DMS 273 treated with DMSO at 0.1 percent for 48 hours (cell line): Measurements from ENCODE around the gene GJC1.
"Not testable (repeated sequence)": the region's sequence is repeated elsewhere in the genome, so short reads cannot be mapped to it uniquely, and the experiment has no call there.

Source experiments
- DNase-seq: peaks from one replicate; lab custom pipeline; 2025; lab: John Stamatoyannopoulos, UW

GJC1 gene

DNA sequence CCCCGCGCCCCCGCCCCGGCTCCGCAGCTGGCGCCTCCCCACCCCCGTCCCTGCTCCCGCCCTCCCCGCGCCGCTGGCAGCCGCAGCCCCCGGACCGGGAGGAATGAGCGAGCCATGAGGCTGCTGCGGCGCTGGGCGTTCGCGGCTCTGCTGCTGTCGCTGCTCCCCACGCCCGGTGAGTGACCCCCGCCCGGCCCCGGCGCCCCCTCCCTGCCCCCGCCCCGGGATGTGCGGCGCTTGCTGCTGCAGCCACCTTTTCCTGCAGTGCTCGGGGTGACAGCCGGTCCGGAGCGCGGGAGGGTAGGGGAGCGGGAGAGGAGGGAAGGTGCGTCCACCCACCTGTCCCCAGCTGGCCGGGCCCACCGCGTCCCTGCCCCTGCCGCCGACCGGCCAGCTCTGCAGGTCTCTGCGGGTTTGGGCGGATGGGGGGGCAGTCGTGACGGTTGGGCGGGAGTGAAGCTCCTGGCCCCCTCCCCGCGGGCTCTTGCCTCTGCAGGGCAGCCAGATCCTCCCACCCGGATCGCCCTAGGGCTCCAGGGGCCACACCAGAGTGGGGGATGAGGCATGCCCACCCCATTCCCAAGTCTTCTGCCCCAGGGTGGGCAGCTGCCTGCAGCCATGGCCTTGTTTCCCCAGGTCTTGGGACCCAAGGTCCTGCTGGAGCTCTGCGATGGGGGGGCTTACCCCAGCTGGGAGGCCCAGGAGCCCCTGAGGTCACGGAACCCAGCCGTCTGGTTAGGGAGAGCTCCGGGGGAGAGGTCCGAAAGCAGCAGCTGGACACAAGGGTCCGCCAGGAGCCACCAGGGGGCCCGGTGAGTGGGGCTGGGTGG lies 70.8 kb downstream of the GJC1 start:
- DNase-seq = no peak

- DNase-seq = no peak
Observed at GRCh38 chr17:44758414-44759085, 71.5 kb downstream of the GJC1 start, which contains the start of gene ADAM11. Gene ADAM11 (plus strand): TSS chr17:44758988. CDS start chr17:44759200, 212 bp downstream.

DNA sequence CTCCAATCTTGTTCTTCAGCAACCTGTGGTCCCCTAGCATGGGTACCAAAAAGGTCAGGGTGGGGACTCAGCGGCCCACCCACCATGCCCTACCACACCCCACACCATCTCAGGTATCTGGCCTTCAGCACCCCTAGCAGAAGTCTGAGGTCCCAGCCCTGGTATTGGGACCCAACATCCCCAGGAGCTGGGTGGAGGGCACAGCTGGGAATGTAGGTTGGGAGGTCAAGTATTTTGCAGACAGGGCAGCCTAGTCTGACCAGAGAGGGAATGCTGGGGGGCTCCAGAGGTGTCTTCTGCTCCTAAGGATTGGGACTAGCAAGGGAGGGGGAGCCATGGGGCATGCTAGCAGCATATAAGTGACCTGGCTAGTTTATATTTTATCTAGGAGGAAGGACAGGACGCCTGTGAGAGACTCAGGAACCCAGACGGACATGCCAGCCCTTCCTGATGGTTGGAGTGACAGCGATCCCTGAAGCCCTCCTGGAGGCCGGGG lies 72.1 kb downstream of the GJC1 start:
- DNase-seq = no peak

- DNase-seq = no peak
Observed at GRCh38 chr17:44757045-44757917, 72.8 kb downstream of the GJC1 start.

GRCh38 chr17:44755180-44755579 lies 74.9 kb downstream of the GJC1 start:
- DNase-seq = not testable (repeated sequence)

DNA sequence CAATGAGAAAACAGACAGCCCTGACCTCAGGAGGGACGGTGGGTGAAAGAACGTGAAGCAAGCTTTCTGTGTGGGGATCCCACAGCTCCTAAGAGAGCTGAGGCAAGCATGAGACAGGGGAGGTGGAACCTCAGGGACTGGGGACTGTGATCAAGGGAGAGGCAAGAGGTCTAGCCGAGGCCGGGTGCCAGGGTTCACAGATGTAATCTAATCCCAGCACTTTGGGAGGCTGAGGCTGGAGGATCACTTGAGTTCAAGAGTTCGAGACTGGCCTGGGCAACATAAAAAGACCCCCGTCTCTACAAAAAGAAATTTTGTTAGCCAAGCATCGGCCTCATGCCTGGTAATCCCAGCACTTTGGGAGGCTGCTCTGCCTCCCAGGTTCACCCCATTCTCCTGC lies 75.8 kb downstream of the GJC1 start:
- no peak for DNase-seq

DNA sequence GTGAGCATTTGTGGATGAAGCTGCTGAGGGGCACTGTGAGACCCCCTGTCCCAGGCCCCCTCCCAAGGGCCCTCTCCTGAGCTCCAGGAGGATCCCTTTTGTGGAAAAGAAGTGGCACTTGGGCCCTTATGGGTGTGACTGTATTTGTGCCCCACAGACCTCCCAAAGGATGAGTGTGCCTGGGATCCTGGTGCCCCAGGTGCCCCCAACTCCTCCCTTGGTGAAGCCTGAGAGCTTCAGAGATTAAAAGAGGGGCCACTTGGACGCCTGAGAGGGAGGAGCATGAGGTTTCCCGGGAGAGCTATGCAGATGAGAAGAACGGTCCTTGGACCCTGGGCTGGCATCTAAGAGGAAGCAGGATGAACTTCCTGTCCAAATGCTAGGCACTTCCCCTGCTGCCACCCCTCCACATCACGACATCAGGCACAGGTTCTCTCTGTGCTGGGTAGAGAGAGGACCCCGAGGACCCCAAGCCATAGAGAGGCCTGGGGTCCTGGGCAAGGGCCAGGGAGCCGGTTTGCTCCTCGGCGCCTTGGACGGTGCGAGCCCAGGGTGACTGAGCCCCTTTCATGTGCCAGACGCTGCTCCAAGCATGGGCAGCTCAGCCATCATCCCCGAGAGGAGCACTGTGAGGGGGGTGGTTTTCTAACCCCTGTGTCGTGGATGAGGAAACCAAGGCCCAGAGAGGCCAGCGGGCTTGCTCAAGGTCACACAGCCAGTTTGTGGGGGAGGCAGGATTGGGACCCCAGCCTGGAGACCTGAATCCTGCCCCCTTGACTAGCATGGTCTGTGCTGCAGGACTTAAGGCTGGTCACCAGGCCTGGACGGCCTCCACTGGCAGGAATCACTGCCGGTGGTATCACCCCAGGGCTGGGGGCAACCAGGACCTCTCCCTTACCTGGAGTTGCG lies 76.9 kb downstream of the GJC1 start:
- DNase-seq = no peak

GRCh38 chr17:44751806-44752205 lies 78.3 kb downstream of the GJC1 start:
- no peak for DNase-seq

DNA sequence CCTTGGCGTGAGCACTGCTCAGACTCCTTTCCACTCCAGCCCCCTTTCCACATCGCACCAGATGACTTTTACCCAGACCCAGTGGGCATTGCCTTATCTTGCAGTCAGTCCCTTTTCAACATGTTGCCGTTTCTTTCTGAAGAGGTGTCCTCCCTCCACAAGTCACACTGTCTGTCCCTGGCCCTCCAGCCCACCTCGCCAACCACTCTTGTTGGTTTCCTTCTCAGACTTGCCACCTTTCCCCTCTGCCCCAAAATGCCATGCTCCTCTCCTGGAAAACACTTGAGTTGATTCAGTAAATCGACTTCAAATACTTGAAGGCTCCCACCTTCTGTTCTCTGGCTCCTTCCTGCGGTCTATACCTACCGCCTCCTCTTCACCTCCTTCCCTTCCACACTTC lies 78.8 kb downstream of the GJC1 start:
- DNase-seq = no peak

DNA sequence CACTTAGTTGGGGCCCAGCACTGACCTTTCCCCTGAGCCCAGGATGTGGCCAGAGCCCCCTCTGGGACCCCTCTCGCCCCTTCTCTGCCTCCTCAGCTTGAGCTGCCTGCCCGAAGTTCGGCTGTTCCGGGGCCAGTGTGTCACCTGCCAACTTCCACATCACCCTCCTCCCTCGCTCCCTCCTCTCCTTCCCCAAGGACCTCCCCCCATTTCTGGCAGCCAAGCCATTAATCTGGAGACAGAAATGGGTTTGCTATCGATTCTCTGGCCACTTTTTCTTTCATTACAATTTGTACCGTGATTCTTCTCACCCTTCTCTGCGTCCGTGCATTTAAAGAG lies 80.1 kb downstream of the GJC1 start:
- no peak for DNase-seq

DNA sequence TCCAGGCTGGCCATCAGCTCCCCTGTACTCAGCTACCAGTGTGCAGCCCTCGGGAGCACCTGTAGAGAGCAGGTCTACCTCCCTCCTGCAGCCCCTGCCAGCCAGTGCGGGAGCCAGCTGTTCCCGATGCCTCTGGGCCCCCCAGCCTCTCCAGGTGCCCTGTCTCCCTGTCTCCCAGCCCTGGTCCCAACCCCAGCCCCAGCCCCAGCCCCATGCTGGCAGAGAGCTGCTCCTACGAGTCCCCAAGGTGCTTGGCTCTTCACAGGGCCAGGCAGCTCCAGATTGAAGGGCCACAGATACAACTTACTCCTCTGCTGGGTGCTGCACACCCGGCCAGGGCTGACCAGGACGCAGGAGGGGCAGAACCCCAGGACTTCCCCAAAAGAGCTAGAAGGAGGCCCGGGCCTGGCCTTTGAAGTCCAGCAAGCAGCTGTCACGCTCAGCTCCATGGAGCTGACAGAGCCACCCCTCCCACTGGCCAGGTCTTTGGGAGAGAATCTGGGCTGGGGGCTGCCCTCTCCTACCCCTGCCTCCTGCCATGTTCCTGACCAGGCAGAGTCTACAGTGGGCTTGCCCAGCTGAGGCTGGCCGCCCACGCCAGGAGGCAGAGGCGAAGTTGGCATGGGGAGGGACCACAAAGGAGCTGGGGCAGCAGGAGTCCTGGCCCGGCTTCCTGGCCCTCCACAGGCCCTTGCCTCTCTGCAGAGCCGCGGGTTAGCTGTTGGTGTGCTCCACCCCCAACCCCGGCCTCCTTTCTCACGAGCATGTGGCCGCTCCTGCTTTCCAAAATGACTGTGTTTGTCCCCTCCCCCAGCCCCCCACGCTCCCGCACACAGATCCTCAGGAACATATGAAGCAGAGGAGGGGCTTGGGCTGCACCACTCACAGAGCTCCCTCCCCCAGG lies 80.8 kb downstream of the GJC1 start:
- no peak for DNase-seq
